ENCODE data around the gene COL4A2. TPM values are rescaled to one million over a fixed set of nuclear protein-coding genes. Genes with fewer than 3 reads are reported as not detected.

COL4A2 gene
- total RNA-seq, 1 donor from 2014 or later, result 1,414 TPM

GRCh38 chr13:110562036-110562597, 255.0 kb downstream of the COL4A2 start:
- Histone ChIP-seq H3K79me2 (ENCODE audit: insufficient read depth, low read length) (no peaks in the 10 kb centered on the region), H3K27me3 (ENCODE audit: insufficient read depth, low read length) (peaks cover 4% of the 10 kb centered on the region), H3K9ac (ENCODE audit: low read length) (peak overlapping the region; percentile 73), H3K4me3 (ENCODE audit: insufficient read depth, low read depth, low read length) (peak overlapping the region; percentile 89), H3K4me2 (ENCODE audit: low read length) (peak overlapping the region; percentile 97), H3K9me3 (ENCODE audit: insufficient read depth, low read depth, low read length) (peaks cover 2% of the 10 kb centered on the region), H2AFZ (ENCODE audit: low read depth, low read length) (peak overlapping the region; percentile 91), H4K20me1 (ENCODE audit: insufficient read depth, low read length) (no peaks in the 10 kb centered on the region), H3K27ac (ENCODE audit: low read depth, low read length) (no peak overlapping the region), H3K4me1 (ENCODE audit: insufficient read depth, low read length) (peaks cover 4% of the 10 kb centered on the region), H3K36me3 (ENCODE audit: insufficient read depth, low read length) (no peaks in the 10 kb centered on the region)
- FAIRE-seq (no peak), DNase-seq (ENCODE audit: low read depth) (peak; percentile 36)
- H3K9me3 Mint-ChIP-seq (ENCODE audit: unreplicated experiment), result peaks cover under 1% of the 10 kb centered on the region
- H3K4me3 Mint-ChIP-seq (ENCODE audit: unreplicated experiment), result peak overlapping the region; percentile 96
- H3K36me3 Mint-ChIP-seq (ENCODE audit: low read depth, unreplicated experiment), result peaks cover 5% of the 10 kb centered on the region
- H3K27me3 Mint-ChIP-seq (ENCODE audit: low read depth, unreplicated experiment), result peaks cover 27% of the 10 kb centered on the region
- TF ChIP-seq CTCF (IDR thresholded peaks at IDR 0.05; ENCODE audit: insufficient read depth, low read depth, low read length) (no peak), EZH2 (IDR thresholded peaks at IDR 0.05; ENCODE audit: insufficient read depth, low read length) (no peak)
- H3K4me1 Mint-ChIP-seq (ENCODE audit: low read depth, unreplicated experiment), result no peaks in the 10 kb centered on the region
- H3K27ac Mint-ChIP-seq (ENCODE audit: unreplicated experiment), result peak overlapping the region; percentile 69

Small RNA genes lying within 50 kb of the gene (microRNA-seq; reads per million reads assigned to microRNA genes)
- gene MIR8073, result not detected

Other genes with a start within 250 kb of the COL4A2 start
- 2,489 and 3,103 TPM in 2 replicates for gene COL4A1, start 127 bp upstream of the COL4A2 start, total RNA-seq

Data from astrocyte (in vitro differentiated cells and primary cell).